ENCODE data around the gene BAG5.

Gene BAG5

GRCh38 chr14:103581954-103582703 is 19.7 kb upstream of the BAG5 start:
- Histone ChIP-seq H3K27me3 (ENCODE audit: control insufficient read depth, insufficient read depth, low read length) (no peaks in the 10 kb centered on the region), H3K36me3 (ENCODE audit: control insufficient read depth, insufficient read depth, low read length) (peaks cover 9% of the 10 kb centered on the region), H3K9me3 (ENCODE audit: control insufficient read depth, insufficient read depth, low read length) (no peaks in the 10 kb centered on the region), H3K4me3 (ENCODE audit: low read depth, low read length) (no peak overlapping the region), H3K4me1 (ENCODE audit: control insufficient read depth, insufficient read depth, low read length) (no peaks in the 10 kb centered on the region), H3K9ac (ENCODE audit: low read depth, low read length) (no peak overlapping the region)

- no peaks in the 10 kb centered on the region for H3K9me3 ChIP-seq (ENCODE audit: control insufficient read depth, insufficient read depth, low read length)
- H3K36me3 ChIP-seq (ENCODE audit: control insufficient read depth, insufficient read depth, low read length) = peaks cover 9% of the 10 kb centered on the region
- no peak overlapping the region for H3K4me3 ChIP-seq (ENCODE audit: low read depth, low read length)
These were observed 18.7 kb upstream of the BAG5 start for GRCh38 chr14:103581206-103581605.

GRCh38 chr14:103578401-103579075 is 16.1 kb upstream of the BAG5 start:
- Histone ChIP-seq H3K27me3 (ENCODE audit: control insufficient read depth, insufficient read depth, low read length) (no peaks in the 10 kb centered on the region), H3K9ac (ENCODE audit: low read depth, low read length) (no peak overlapping the region), H3K4me3 (ENCODE audit: low read depth, low read length) (no peak overlapping the region), H3K36me3 (ENCODE audit: control insufficient read depth, insufficient read depth, low read length) (peaks cover 13% of the 10 kb centered on the region), H3K4me1 (ENCODE audit: control insufficient read depth, insufficient read depth, low read length) (peaks cover 2% of the 10 kb centered on the region), H3K9me3 (ENCODE audit: control insufficient read depth, insufficient read depth, low read length) (no peaks in the 10 kb centered on the region)

More at GRCh38 chr14:103581206-103581605, 18.7 kb upstream of the BAG5 start:
- Histone ChIP-seq H3K27me3 (ENCODE audit: control insufficient read depth, insufficient read depth, low read length) (no peaks in the 10 kb centered on the region), H3K4me1 (ENCODE audit: control insufficient read depth, insufficient read depth, low read length) (peaks cover 2% of the 10 kb centered on the region), H3K9ac (ENCODE audit: low read depth, low read length) (no peak overlapping the region)

GRCh38 chr14:103576371-103577024 is 14.0 kb upstream of the BAG5 start:
- no peak overlapping the region for H3K9ac ChIP-seq (ENCODE audit: low read depth, low read length)
- H3K9me3 ChIP-seq (ENCODE audit: control insufficient read depth, insufficient read depth, low read length) = no peaks in the 10 kb centered on the region
- H3K4me3 ChIP-seq (ENCODE audit: low read depth, low read length) = no peak overlapping the region
- peaks cover 2% of the 10 kb centered on the region for H3K4me1 ChIP-seq (ENCODE audit: control insufficient read depth, insufficient read depth, low read length)
- peaks cover 13% of the 10 kb centered on the region for H3K36me3 ChIP-seq (ENCODE audit: control insufficient read depth, insufficient read depth, low read length)
- H3K27me3 ChIP-seq (ENCODE audit: control insufficient read depth, insufficient read depth, low read length) = no peaks in the 10 kb centered on the region

- H3K36me3 ChIP-seq (ENCODE audit: control insufficient read depth, insufficient read depth, low read length) = peaks cover 13% of the 10 kb centered on the region
- peaks cover 2% of the 10 kb centered on the region for H3K4me1 ChIP-seq (ENCODE audit: control insufficient read depth, insufficient read depth, low read length)
These were observed 12.3 kb upstream of the BAG5 start for GRCh38 chr14:103574707-103575285.

GRCh38 chr14:103574104-103574503 is 11.6 kb upstream of the BAG5 start:
- peaks cover 2% of the 10 kb centered on the region for H3K4me1 ChIP-seq (ENCODE audit: control insufficient read depth, insufficient read depth, low read length)
- H3K27me3 ChIP-seq (ENCODE audit: control insufficient read depth, insufficient read depth, low read length) = no peaks in the 10 kb centered on the region
- H3K9me3 ChIP-seq (ENCODE audit: control insufficient read depth, insufficient read depth, low read length) = no peaks in the 10 kb centered on the region
- peaks cover 13% of the 10 kb centered on the region for H3K36me3 ChIP-seq (ENCODE audit: control insufficient read depth, insufficient read depth, low read length)
- no peak overlapping the region for H3K9ac ChIP-seq (ENCODE audit: low read depth, low read length)
- H3K4me3 ChIP-seq (ENCODE audit: low read depth, low read length) = no peak overlapping the region

More at GRCh38 chr14:103574707-103575285, 12.3 kb upstream of the BAG5 start:
- Histone ChIP-seq H3K9ac (ENCODE audit: low read depth, low read length) (no peak overlapping the region), H3K9me3 (ENCODE audit: control insufficient read depth, insufficient read depth, low read length) (no peaks in the 10 kb centered on the region), H3K27me3 (ENCODE audit: control insufficient read depth, insufficient read depth, low read length) (no peaks in the 10 kb centered on the region), H3K4me3 (ENCODE audit: low read depth, low read length) (no peak overlapping the region)

GRCh38 chr14:103569408-103569807 is 7.0 kb upstream of the BAG5 start:
- no peaks in the 10 kb centered on the region for H3K36me3 ChIP-seq (ENCODE audit: control insufficient read depth, insufficient read depth, low read length)
- H3K4me1 ChIP-seq (ENCODE audit: control insufficient read depth, insufficient read depth, low read length) = peaks cover 5% of the 10 kb centered on the region
- H3K4me3 ChIP-seq (ENCODE audit: low read depth, low read length) = no peak overlapping the region
- H3K9me3 ChIP-seq (ENCODE audit: control insufficient read depth, insufficient read depth, low read length) = no peaks in the 10 kb centered on the region
- H3K9ac ChIP-seq (ENCODE audit: low read depth, low read length) = no peak overlapping the region
- no peaks in the 10 kb centered on the region for H3K27me3 ChIP-seq (ENCODE audit: control insufficient read depth, insufficient read depth, low read length)

GRCh38 chr14:103568952-103569351 is 6.5 kb upstream of the BAG5 start:
- Histone ChIP-seq H3K4me3 (ENCODE audit: low read depth, low read length) (no peak overlapping the region), H3K9ac (ENCODE audit: low read depth, low read length) (no peak overlapping the region), H3K36me3 (ENCODE audit: control insufficient read depth, insufficient read depth, low read length) (no peaks in the 10 kb centered on the region), H3K4me1 (ENCODE audit: control insufficient read depth, insufficient read depth, low read length) (peaks cover 5% of the 10 kb centered on the region), H3K27me3 (ENCODE audit: control insufficient read depth, insufficient read depth, low read length) (no peaks in the 10 kb centered on the region), H3K9me3 (ENCODE audit: control insufficient read depth, insufficient read depth, low read length) (no peaks in the 10 kb centered on the region)

- Histone ChIP-seq H3K27me3 (ENCODE audit: control insufficient read depth, insufficient read depth, low read length) (no peaks in the 10 kb centered on the region), H3K36me3 (ENCODE audit: control insufficient read depth, insufficient read depth, low read length) (no peaks in the 10 kb centered on the region), H3K4me1 (ENCODE audit: control insufficient read depth, insufficient read depth, low read length) (peaks cover 5% of the 10 kb centered on the region), H3K9me3 (ENCODE audit: control insufficient read depth, insufficient read depth, low read length) (no peaks in the 10 kb centered on the region), H3K4me3 (ENCODE audit: low read depth, low read length) (peak overlapping the region; percentile 90), H3K9ac (ENCODE audit: low read depth, low read length) (no peak overlapping the region)
These were observed 1.5 kb upstream of the BAG5 start for GRCh38 chr14:103563844-103564505.

GRCh38 chr14:103563226-103563620 is 766 bp upstream of the BAG5 start:
- peaks cover 5% of the 10 kb centered on the region for H3K4me1 ChIP-seq (ENCODE audit: control insufficient read depth, insufficient read depth, low read length)

GRCh38 chr14:103562179-103562428 is 353 bp downstream of the BAG5 start:
- Histone ChIP-seq H3K9me3 (ENCODE audit: control insufficient read depth, insufficient read depth, low read length) (no peaks in the 10 kb centered on the region), H3K4me1 (ENCODE audit: control insufficient read depth, insufficient read depth, low read length) (no peaks in the 10 kb centered on the region), H3K27me3 (ENCODE audit: control insufficient read depth, insufficient read depth, low read length) (no peaks in the 10 kb centered on the region), H3K4me3 (ENCODE audit: low read depth, low read length) (peak overlapping the region; percentile 90), H3K36me3 (ENCODE audit: control insufficient read depth, insufficient read depth, low read length) (peaks cover 6% of the 10 kb centered on the region), H3K9ac (ENCODE audit: low read depth, low read length) (peak overlapping the region; percentile 83)

More at GRCh38 chr14:103563226-103563620, 766 bp upstream of the BAG5 start:
- Histone ChIP-seq H3K9ac (ENCODE audit: low read depth, low read length) (peak overlapping the region; percentile 18), H3K9me3 (ENCODE audit: control insufficient read depth, insufficient read depth, low read length) (no peaks in the 10 kb centered on the region), H3K4me3 (ENCODE audit: low read depth, low read length) (peak overlapping the region; percentile 90), H3K27me3 (ENCODE audit: control insufficient read depth, insufficient read depth, low read length) (no peaks in the 10 kb centered on the region), H3K36me3 (ENCODE audit: control insufficient read depth, insufficient read depth, low read length) (peaks cover 6% of the 10 kb centered on the region)
